CD4-positive, CD25-positive, alpha-beta regulatory T cell (primary cell): Measurements from ENCODE around the gene FAM83D. TPM values are rescaled to one million over a fixed set of nuclear protein-coding genes. Genes with fewer than 3 reads are reported as not detected.
"Not testable (repeated sequence)": the region's sequence is repeated elsewhere in the genome, so short reads cannot be mapped to it uniquely, and the experiment has no call there.

ENCODE experiments used
- ATAC-seq, 2 donors: fragments of 150-1000 bp; cut with Tn5 transposase; one replicate each; pipeline ENCODE4 v1.10.0; 2021; ENCODE audit warnings: low read depth in 2 of 2, moderate number of reproducible peaks in 2 of 2, moderate library complexity in 1 of 2
- DNase-seq, 3 donors: peaks; one replicate each; pipeline versions ENCODE4 v3.0.0 to v3.0.0-alpha.2; 2012 to 2022; ENCODE audit warnings: mixed read lengths in 1 of 3
- H3K27ac ChIP-seq: one replicate; pipeline ENCODE4 v1.7.0; 2013; ENCODE audit warnings: mild to moderate bottlenecking, low read length; ENCODE audit not compliant: insufficient read depth, poor library complexity, severe bottlenecking
- H3K27me3 ChIP-seq: one replicate; pipeline ENCODE4 v1.7.0; 2013; ENCODE audit warnings: low read length; ENCODE audit not compliant: control insufficient read depth, insufficient read depth
- H3K36me3 ChIP-seq: one replicate; pipeline ENCODE4 v1.7.0; 2013; ENCODE audit warnings: mild to moderate bottlenecking, low read length, moderate library complexity; ENCODE audit not compliant: control insufficient read depth, insufficient read depth
- H3K4me1 ChIP-seq: 2 replicates; pipeline ENCODE4 v1.7.0; 2013; ENCODE audit warnings: mild to moderate bottlenecking, low read length; ENCODE audit not compliant: insufficient read depth, control insufficient read depth, poor library complexity, severe bottlenecking
- H3K4me3 ChIP-seq: one replicate; pipeline ENCODE4 v1.7.0; 2013; ENCODE audit warnings: low read depth, mild to moderate bottlenecking, low read length, moderate library complexity
- H3K9me3 ChIP-seq, 2 experiments: 1 replicate in 1 of 2; 2 replicates in 1 of 2; pipeline ENCODE4 v1.7.0; 2013; ENCODE audit warnings: low read length in 2 of 2, mild to moderate bottlenecking in 1 of 2, moderate library complexity in 1 of 2; ENCODE audit not compliant: control insufficient read depth in 2 of 2
- H3K27ac Mint-ChIP-seq, 3 donors: one replicate each; pipeline ENCODE4 v1.8.0; 2020 to 2022; ENCODE audit warnings: mild to moderate bottlenecking in 3 of 3, mixed read lengths in 3 of 3, moderate library complexity in 2 of 3
- H3K27me3 Mint-ChIP-seq: one replicate; pipeline ENCODE4 v1.8.0; 2022; ENCODE audit warnings: mild to moderate bottlenecking, mixed read lengths
- H3K36me3 Mint-ChIP-seq: one replicate; pipeline ENCODE4 v1.8.0; 2020; ENCODE audit warnings: mixed read lengths
- H3K4me1 Mint-ChIP-seq, 4 donors: one replicate each; pipeline ENCODE4 v1.8.0; 2020 to 2022; ENCODE audit warnings: mixed read lengths in 4 of 4, mild to moderate bottlenecking in 1 of 4
- H3K4me3 Mint-ChIP-seq, 4 donors: one replicate each; pipeline ENCODE4 v1.8.0; 2020 to 2022; ENCODE audit warnings: mild to moderate bottlenecking in 4 of 4, mixed read lengths in 4 of 4, moderate library complexity in 3 of 4
- H3K9me3 Mint-ChIP-seq, 7 donors: one replicate each; pipeline ENCODE4 v1.8.0; 2020 to 2022; ENCODE audit warnings: mixed read lengths in 7 of 7, mild to moderate bottlenecking in 3 of 7, moderate library complexity in 2 of 7
- polyA plus RNA-seq, 4 donors: library from polyadenylated mRNA; unstranded; fragments of 300-500 nt; fragmentation: Illumina TruSeq; gene quantifications; one replicate each; pipeline ENCODE4 v1.2.3, GENCODE V29; 2021
- total RNA-seq: library from RNA; stranded (reverse); gene quantifications from one replicate; pipeline ENCODE4 v1.2.3, GENCODE V29; 2022

FAM83D gene
- total and polyA plus RNA-seq, 5 donors from 2014 or later: 0.20 to 8.6 (median 1.3) TPM

DNA sequence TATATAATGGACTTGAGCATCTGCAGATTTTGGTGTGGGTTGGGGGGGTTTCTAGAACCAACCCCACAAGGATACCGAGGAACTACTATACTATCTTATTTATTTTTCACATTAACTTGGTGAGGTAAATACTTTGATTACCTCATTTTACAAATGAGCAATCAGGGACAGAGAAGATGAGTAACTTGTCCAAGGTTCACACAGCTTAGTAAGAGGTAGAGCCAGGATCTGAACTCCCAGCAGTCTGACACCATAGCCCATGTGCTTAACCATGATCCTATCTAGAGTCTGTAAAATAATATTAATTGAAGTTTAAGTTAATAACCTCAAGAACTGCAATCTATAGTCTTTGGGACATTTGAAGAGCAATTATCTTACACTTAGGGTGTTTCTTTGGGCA, 64.5 kb downstream of the FAM83D start:
- ATAC-seq: no peak
- no peaks in the 10 kb centered on the region for H3K9me3 Mint-ChIP-seq

DNA sequence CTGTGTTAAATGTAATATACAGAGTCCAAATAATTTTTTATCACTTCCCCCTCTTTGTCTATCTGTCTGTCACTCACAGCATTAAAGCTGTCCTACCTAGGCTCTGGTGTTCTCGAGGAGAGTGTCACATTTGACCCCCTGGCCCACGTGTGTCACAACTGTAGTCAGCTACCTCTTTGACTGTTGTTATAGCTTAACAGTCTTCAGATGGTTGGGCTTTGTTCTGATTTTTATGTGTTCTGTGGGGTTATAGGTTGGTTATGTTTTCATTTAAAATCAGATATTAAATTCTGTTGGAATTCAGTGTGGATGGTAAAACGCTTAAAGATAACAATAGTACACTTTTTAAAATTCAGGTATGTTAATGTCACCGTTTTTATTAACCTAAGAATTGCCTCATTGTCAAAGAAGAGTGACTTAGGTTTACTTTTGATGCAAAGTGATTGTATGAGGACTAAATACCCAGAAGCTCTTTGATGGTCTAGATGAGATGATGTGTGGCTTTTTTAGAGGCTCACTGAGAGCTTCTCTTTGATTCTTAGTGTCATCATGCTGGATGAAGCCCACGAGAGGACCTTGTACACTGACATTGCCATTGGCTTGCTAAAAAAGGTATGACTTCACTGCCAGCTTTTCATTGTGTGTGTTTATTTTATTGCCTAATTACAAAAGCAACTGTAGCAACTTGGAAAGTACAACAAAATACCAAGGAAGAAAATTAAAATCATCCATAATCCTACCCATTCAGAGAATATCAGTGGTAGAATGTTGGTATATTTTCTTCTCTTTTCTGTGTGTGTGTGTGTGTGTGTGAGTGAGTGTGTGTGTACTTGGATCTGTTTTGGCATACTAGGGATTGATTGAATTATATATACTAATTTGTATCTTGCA, 65.8 kb downstream of the FAM83D start:
- peaks cover 52% of the 10 kb centered on the region for H3K36me3 Mint-ChIP-seq
- no peak for ATAC-seq
- Histone ChIP-seq H3K4me3 (no peak overlapping the region), H3K36me3 (peaks cover 45% of the 10 kb centered on the region), H3K4me1 (no peaks in the 10 kb centered on the region), H3K27ac (no peak overlapping the region), H3K27me3 (no peaks in the 10 kb centered on the region), H3K9me3 (no peaks in the 10 kb centered on the region)
- no peak for DNase-seq
- peak overlapping the region in 2 of 3 donors; percentile 18 to 44 for H3K27ac Mint-ChIP-seq
- no peaks in the 10 kb centered on the region for H3K9me3 Mint-ChIP-seq
- no peaks in the 10 kb centered on the region for H3K27me3 Mint-ChIP-seq
- H3K4me3 Mint-ChIP-seq: no peak overlapping the region
- H3K4me1 Mint-ChIP-seq: peaks cover 6 to 9% (median 7%) of the 10 kb centered on the region in 4 donors

More for the DNA sequence above, 64.5 kb downstream of the FAM83D start:
- Mint-ChIP-seq H3K27me3 (no peaks in the 10 kb centered on the region), H3K4me1 (peaks cover 6 to 10% (median 9%) of the 10 kb centered on the region in 4 donors), H3K27ac (no peak overlapping the region), H3K36me3 (peaks cover 45% of the 10 kb centered on the region), H3K4me3 (no peak overlapping the region)
- Histone ChIP-seq H3K27ac (no peak overlapping the region), H3K36me3 (peaks cover 38% of the 10 kb centered on the region), H3K4me3 (no peak overlapping the region), H3K4me1 (no peaks in the 10 kb centered on the region), H3K27me3 (no peaks in the 10 kb centered on the region), H3K9me3 (no peaks in the 10 kb centered on the region)
- DNase-seq: no peak

DNA sequence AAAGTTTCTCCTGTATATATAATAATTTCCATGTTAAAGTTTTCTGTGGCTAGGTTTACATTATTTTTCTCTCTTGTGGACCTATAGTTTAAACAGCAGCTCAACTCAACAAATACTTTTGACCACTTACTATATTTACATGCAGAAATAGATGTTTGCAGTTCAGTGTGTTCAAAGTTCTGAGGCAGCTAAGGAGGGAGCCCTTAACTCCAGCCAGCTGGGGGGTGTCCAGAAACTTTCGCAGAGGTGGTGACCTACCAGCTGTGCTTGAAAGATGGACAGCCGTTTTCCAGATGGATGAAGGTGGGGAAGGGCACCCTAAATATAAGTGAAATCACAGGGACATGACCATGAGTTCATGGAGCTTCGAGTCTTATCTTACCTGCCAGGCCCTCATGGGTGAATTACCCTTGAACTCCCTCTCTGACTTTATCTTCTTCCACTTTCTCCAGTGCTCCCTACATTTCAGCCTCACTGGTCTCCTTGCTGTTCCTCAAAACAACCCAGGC, 69.4 kb downstream of the FAM83D start:
- Histone ChIP-seq H3K27ac (no peak overlapping the region), H3K4me1 (no peaks in the 10 kb centered on the region), H3K27me3 (no peaks in the 10 kb centered on the region), H3K9me3 (no peaks in the 10 kb centered on the region), H3K36me3 (peaks cover 40% of the 10 kb centered on the region), H3K4me3 (no peak overlapping the region)
- no peak overlapping the region for H3K4me3 Mint-ChIP-seq
- no peak for ATAC-seq
- no peak overlapping the region for H3K27ac Mint-ChIP-seq
- H3K9me3 Mint-ChIP-seq: no peaks in the 10 kb centered on the region
- peaks cover 4 to 19% (median 14%) of the 10 kb centered on the region in 4 donors for H3K4me1 Mint-ChIP-seq
- H3K27me3 Mint-ChIP-seq: no peaks in the 10 kb centered on the region
- DNase-seq: no peak
- peaks cover 54% of the 10 kb centered on the region for H3K36me3 Mint-ChIP-seq

DNA sequence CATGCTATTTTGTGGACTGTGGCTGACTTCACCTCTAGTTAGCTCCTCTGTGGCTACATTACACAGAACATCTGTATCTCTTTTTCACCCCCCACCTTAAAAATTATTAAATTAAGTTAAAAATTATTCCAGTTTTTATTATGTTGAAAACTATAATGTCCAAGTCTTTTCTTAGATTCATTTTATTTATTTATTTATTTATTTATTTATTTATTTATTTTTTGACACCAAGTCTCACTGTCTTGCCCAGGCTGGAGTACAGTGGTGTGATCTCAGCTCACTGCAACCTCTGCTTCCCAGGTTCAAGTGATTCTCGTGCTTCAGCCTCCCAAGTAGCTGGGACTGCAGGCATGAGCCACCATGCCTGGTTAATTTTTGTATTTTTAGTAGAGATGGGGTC, 70.6 kb downstream of the FAM83D start:
- H3K4me3 Mint-ChIP-seq, DNase-seq, H3K9me3 Mint-ChIP-seq, H3K9me3 ChIP-seq, H3K4me1 ChIP-seq, ATAC-seq, H3K27me3 ChIP-seq, H3K27ac ChIP-seq, H3K4me3 ChIP-seq, H3K27me3 Mint-ChIP-seq, H3K27ac Mint-ChIP-seq: not testable (repeated sequence)
- Mint-ChIP-seq H3K36me3 (peaks cover 54% of the 10 kb centered on the region), H3K4me1 (peaks cover 4 to 19% (median 14%) of the 10 kb centered on the region in 4 donors)
- peaks cover 43% of the 10 kb centered on the region for H3K36me3 ChIP-seq

DNA sequence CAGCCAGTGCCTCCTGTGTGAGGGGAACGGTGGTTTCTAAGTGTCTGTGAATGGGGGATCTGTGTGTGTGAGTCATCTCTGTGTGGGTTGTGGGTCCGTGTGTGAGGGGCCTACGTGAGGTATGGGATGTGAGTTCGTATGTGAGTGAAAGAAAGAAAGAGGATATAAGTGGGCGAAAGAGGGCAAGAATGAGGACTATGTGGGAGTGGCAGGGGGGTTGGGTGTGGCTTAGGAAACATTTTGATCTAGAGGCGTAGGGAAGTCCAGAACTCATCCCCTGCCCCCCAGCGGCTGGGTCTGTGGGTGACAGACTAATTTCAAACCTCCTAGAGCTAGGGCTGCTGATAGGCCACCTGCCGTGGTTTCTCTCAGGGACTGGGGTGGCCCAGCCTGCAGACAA, 71.4 kb downstream of the FAM83D start:
- Histone ChIP-seq H3K4me1 (no peaks in the 10 kb centered on the region), H3K36me3 (peaks cover 48% of the 10 kb centered on the region), H3K4me3 (no peak overlapping the region), H3K9me3 (no peaks in the 10 kb centered on the region), H3K27ac (no peak overlapping the region), H3K27me3 (no peaks in the 10 kb centered on the region)
- DNase-seq (peak in 1 of 3 donors; percentile 54), ATAC-seq (peak in 1 of 2 donors; percentile 39)
- Mint-ChIP-seq H3K27me3 (no peaks in the 10 kb centered on the region), H3K36me3 (peaks cover 54% of the 10 kb centered on the region), H3K4me1 (peaks cover 4 to 19% (median 14%) of the 10 kb centered on the region in 4 donors), H3K27ac (peak overlapping the region in 2 of 3 donors; percentile 89 to 91), H3K4me3 (no peak overlapping the region), H3K9me3 (no peaks in the 10 kb centered on the region)

DNA sequence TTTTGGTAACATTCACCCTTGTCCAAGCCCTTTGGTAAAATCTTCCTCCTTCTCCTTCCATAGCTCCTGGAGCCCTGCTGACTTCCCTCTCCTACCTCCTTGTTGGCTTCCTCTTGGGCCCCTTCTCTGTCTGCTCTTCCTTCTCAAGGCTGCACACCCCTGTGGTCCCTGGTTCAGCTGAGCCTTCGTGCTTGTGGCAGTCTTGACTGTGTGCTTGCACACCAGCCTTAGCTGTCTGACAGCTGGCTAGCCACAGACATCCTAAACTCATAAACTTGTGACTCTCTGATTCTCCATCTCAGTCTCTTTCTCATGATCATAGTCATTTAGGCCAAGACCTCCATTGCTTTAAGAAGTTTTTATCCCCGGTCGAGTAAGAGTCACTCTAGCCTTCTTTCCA, 73.0 kb downstream of the FAM83D start:
- H3K4me3 Mint-ChIP-seq: no peak overlapping the region
- peaks cover 4 to 31% (median 22%) of the 10 kb centered on the region in 4 donors for H3K4me1 Mint-ChIP-seq
- no peak overlapping the region for H3K27ac ChIP-seq
- peaks cover 55% of the 10 kb centered on the region for H3K36me3 ChIP-seq
- no peaks in the 10 kb centered on the region for H3K27me3 Mint-ChIP-seq
- peaks cover under 1% of the 10 kb centered on the region for H3K4me1 ChIP-seq
- no peak for DNase-seq
- H3K4me3 ChIP-seq: no peak overlapping the region
- ATAC-seq: no peak
- peak overlapping the region in 1 of 3 donors; percentile 39 for H3K27ac Mint-ChIP-seq
- peaks cover 62% of the 10 kb centered on the region for H3K36me3 Mint-ChIP-seq
- no peaks in the 10 kb centered on the region for H3K27me3 ChIP-seq
- no peaks in the 10 kb centered on the region for H3K9me3 Mint-ChIP-seq
- no peaks in the 10 kb centered on the region for H3K9me3 ChIP-seq

DNA sequence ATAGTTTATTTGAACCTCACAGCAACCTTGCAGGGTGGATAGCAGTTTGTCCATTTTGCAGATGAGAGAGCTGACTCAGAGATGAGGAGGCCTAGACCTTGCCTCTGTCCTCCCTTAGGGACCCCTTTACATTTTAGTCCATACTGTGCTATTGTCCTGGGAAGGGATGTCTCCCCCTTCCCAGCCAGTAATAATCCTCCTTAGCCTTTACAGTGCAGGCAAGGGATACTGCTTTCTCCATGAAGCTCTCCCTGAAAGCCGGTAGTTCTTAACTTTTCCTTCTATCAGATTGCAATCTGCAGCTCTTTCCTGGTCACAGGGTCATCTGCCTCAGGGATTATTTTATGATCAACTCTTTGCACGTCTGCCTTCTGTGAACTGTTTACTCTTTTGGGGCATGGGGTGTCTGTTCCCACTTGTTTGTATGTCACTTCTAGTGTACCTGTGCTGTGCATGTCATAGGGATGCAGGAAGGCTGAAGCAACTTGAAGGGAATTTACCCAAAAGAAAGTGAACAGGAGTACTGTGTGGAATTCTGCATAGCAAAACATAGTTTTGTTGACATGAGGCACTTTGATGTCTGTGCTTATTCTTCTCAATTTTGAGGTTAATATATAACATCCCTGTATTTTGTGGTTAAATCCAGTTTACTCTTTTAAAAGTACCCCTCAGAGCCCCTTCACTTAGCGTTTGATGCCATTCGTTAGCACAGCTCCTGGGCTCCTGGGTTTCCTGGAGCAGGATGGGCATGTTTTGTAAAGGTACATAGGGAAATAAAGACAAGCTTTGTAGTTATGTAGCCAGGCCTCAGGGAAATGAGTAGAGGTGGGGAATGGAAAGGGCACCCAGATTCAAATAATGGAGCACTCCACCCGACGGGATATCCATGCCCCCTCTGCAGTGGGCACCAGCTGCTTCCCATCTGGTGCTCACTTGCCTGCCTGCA, 74.0 kb downstream of the FAM83D start:
- ATAC-seq: no peak
- peaks cover 10 to 40% (median 27%) of the 10 kb centered on the region in 4 donors for H3K4me1 Mint-ChIP-seq
- H3K9me3 Mint-ChIP-seq: no peaks in the 10 kb centered on the region
- no peaks in the 10 kb centered on the region for H3K9me3 ChIP-seq
- no peak overlapping the region for H3K27ac ChIP-seq
- peaks cover 6% of the 10 kb centered on the region for H3K4me1 ChIP-seq
- no peaks in the 10 kb centered on the region for H3K27me3 Mint-ChIP-seq
- no peak overlapping the region for H3K27ac Mint-ChIP-seq
- H3K36me3 ChIP-seq: peaks cover 49% of the 10 kb centered on the region
- no peak overlapping the region for H3K4me3 Mint-ChIP-seq
- no peak for DNase-seq
- H3K27me3 ChIP-seq: no peaks in the 10 kb centered on the region
- H3K4me3 ChIP-seq: no peak overlapping the region
- H3K36me3 Mint-ChIP-seq: peaks cover 59% of the 10 kb centered on the region
